NCI-H1694 treated with DMSO at 0.1 percent for 48 hours (cell line): Measurements from ENCODE around the gene ZNF621.

Experiments used
- DNase-seq: peaks from one replicate; lab custom pipeline; 2025; lab: John Stamatoyannopoulos, UW

Gene ZNF621

GRCh38 chr3:40524568-40525285 lies at the start of gene ZNF621:
ZNF621 (plus strand) TSS chr3:40524960; CDS start chr3:40525841, 881 bp downstream.
- no peak for DNase-seq

DNA sequence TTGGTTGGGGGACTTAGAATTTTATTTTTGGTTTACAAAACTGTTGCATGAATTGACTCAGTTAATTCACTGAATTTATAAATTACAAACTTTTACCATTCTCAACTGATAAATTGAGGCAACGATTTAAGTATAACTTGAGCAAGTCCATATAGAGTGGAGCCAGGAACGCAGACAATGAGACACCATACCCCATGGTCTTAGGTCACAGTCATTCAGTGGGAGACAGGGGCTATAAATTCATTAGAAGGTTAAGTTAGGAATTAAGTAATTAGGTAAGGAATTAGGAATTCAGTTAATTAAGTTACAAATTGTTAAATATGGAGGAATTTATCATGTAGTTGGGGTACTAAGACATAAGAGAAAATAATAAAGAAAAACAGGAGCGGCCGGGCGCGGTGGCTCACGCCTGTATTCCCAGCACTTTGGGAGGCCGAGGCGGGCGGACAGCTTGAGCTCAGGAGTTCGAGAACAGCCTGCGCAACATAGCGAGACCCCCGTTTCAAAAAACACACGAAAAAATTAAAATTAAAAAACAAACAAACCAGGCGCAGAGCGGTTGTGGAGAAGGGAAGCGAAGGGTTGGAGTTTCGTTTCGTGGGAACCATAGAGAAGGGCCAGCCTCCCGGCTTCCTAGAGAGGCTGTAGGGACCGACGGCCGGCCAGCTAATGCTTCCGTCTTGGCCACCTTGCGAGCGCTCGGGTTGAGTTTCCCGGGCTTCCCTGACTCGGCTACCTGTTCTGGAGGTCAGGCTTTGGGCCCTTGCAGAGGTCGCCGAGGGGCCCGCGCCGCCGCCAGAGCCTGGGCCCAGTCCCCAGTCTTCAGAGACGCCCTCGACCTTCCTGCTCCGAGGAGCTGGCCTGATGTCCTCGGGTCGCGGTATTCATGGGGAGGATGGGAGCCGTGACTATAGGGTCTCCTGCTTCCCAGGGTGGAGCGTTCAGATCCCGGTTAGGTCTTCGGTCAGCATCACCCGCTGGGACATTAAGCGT lies 48.0 kb upstream of the ZNF621 start, which contains the start of gene ZNF619:
Gene ZNF619, plus strand, starts transcription at position 645 of the 993 bp plus-strand sequence. CDS start 858 bp downstream, outside the sequence.
- DNase-seq: peak; percentile 1

- DNase-seq: no peak
Measured at GRCh38 chr3:40477666-40478065, 47.1 kb upstream of the ZNF621 start.

- DNase-seq: no peak
Measured at GRCh38 chr3:40487172-40487571, 37.6 kb upstream of the ZNF621 start.

DNA sequence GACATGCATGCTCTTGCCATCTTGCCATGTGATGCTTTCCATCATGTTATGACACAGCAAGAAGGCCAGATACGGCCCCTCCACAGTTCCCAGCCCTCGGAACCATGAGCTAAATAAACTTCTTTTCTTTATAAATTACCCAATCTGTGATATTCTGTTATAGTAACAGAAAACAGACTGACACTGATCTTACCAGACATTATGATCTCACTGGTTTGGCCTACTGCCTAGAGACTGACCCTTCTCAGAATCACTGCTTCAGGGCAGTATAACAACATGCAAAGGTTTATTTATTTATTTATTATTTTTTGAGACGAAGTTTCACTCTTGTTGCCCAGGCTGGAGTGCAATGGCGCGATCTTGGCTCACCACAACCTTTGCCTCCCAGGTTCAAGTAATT lies 33.8 kb upstream of the ZNF621 start:
- DNase-seq: no peak

- DNase-seq: no peak
Measured at GRCh38 chr3:40494698-40495097, 30.1 kb upstream of the ZNF621 start.

GRCh38 chr3:40497288-40497687 lies 27.5 kb upstream of the ZNF621 start:
- DNase-seq: no peak

DNA sequence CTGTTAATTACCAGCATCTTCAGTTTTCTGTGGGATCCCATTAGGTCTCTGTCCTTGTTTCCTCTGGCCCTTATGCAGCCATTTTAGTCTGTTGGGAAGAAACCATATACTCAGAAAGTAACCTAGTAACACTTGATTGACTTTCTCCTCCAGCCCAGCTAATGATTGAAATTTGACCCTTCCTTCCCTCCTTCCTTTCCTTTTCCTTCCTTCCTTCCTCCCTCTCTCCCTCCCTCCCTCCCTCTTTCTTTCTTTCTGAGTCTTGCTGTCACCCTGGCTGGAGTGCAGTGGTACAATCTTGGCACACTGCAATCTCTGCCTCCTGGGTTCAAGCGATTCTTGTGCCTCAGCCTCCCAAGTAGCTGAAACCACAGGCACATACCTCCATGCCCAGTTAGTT lies 24.8 kb upstream of the ZNF621 start:
- no peak for DNase-seq

DNA sequence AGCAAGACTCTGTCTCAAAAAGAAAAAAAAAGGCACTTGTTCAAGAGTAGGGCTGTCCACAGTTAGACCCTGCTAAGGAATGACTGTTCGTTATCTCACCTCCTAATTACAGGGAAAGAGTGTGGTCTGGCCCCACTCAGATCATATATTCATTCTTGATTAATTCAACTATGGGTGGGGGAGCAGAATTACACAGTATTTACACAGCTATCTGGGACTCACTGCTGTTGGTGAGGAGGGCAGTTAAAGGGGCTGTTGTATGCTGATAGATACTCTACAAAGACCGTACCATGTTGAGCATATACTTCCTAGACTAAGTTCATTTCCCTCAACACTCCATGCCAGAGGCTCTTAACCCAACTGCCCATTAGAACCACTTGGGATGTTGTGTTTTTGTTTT lies 22.7 kb upstream of the ZNF621 start:
- no peak for DNase-seq

DNA sequence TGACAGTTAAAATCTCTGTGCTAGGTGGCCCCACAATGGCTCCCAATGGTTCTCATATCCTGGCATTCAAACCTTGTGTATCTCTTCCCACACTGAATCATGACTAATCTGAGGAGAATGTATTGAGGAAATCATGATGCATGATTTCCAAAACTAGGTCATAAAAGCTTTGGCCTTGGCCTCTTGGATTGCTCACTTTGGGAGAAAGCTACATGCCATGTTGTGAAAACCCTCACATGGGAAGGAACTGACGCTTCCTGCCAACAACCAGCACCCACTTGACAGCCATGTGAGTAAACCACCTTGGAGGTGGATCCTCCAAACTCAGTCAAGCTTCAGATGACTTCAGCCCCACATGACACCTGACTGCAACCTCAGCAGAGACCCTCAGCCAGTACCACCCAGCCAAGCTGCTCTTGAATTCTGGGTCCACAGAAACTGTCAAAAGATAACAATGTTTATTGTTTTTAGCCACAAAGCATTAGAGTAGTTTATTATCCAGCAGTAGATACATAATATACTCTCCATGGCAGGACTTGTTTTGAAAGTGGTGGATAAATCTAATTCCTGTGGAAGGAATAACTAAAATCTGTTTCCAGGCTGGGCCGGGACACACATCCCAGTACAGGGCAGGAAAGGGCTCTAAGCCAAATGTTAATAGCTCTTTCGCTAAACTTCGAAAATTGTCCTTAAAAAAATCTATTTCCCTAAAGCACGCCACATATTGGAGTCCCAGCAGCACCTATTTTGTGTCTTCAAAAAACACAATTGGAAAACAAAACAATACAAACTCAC lies 19.9 kb upstream of the ZNF621 start:
- no peak for DNase-seq

- DNase-seq: peak; percentile 33
Measured at GRCh38 chr3:40505599-40506462, 18.9 kb upstream of the ZNF621 start, which contains the start of gene ZNF620. ZNF620 (plus strand) TSS chr3:40506039; CDS start chr3:40506353, 314 bp downstream.

DNA sequence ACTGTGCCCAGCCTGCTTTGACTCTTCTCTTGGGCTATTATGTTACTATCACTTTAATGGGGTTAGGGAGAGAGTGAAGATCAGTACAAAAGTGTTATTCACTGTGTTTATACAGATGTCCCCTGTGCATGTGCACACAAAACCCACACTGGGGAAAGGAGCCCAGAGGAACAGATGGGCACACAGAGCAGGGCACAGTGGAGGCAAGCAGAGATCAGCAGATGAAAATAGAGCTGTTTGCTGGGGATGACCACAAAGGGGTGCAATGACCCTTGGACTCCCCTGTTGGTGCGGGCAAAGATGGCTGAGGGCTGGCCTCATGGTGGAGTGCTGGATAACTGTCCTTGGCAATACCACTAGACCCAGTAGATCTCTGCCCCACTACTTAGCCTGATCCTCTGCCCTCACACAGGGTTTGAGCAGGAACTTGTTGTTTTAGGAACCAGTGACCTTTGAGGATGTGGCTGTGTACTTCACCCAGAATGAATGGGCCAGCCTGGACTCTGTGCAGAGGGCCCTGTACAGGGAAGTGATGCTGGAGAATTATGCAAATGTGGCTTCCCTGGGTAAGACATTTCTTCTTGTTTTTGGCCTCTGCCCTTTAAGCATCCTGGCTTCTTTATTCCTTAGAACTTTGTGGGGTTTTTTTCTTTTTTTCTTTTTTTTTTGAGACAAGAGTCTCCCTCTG lies 13.6 kb upstream of the ZNF621 start:
- no peak for DNase-seq

- DNase-seq: no peak
Measured at GRCh38 chr3:40516201-40516600, 8.6 kb upstream of the ZNF621 start.

- no peak for DNase-seq
Measured at GRCh38 chr3:40518067-40518466, 6.7 kb upstream of the ZNF621 start.

- no peak for DNase-seq
Measured at GRCh38 chr3:40518848-40519247, 5.9 kb upstream of the ZNF621 start.

GRCh38 chr3:40521254-40521653 lies 3.5 kb upstream of the ZNF621 start:
- no peak for DNase-seq

- DNase-seq: no peak
Measured at GRCh38 chr3:40523781-40524180, 979 bp upstream of the ZNF621 start.

GRCh38 chr3:40524222-40524567 lies 565 bp upstream of the ZNF621 start:
- DNase-seq: no peak

- DNase-seq: no peak
Measured at GRCh38 chr3:40528426-40528825, 3.7 kb downstream of the ZNF621 start.

- no peak for DNase-seq
Measured at GRCh38 chr3:40532252-40532651, 7.5 kb downstream of the ZNF621 start.
